ENCODE measurements around the gene PSMA5.
"Not testable (repeated sequence)": the region's sequence is repeated elsewhere in the genome, so short reads cannot be mapped to it uniquely, and the experiment has no call there.

PSMA5 gene

GRCh38 chr1:109426281-109427170 is at the start of gene PSMA5:
Gene PSMA5 (minus strand): TSS chr1:109426448. CDS start chr1:109426330, 118 bp downstream.
- DNase-seq: peak; percentile 27

- no peak for DNase-seq
Measured at GRCh38 chr1:109475261-109475660, 49.0 kb upstream of the PSMA5 start.

GRCh38 chr1:109474697-109475096 is 48.4 kb upstream of the PSMA5 start:
- no peak for DNase-seq

GRCh38 chr1:109473284-109474057 is 47.2 kb upstream of the PSMA5 start:
- DNase-seq: not testable (repeated sequence)

- no peak for DNase-seq
Measured at GRCh38 chr1:109472779-109473178, 46.5 kb upstream of the PSMA5 start.

- no peak for DNase-seq
Measured at GRCh38 chr1:109470245-109470644, 44.0 kb upstream of the PSMA5 start.

- no peak for DNase-seq
Measured at GRCh38 chr1:109468903-109469302, 42.7 kb upstream of the PSMA5 start.

- no peak for DNase-seq
Measured at GRCh38 chr1:109468061-109468460, 41.8 kb upstream of the PSMA5 start.

- DNase-seq: no peak
Measured at GRCh38 chr1:109467301-109467777, 41.1 kb upstream of the PSMA5 start.

GRCh38 chr1:109466452-109467300 is 40.4 kb upstream of the PSMA5 start, which contains the start of gene SYPL2:
Gene SYPL2 (plus strand): TSS chr1:109466546. CDS start chr1:109466844, 298 bp downstream.
- DNase-seq: no peak

GRCh38 chr1:109466125-109466451 is 39.8 kb upstream of the PSMA5 start:
- no peak for DNase-seq

- DNase-seq: no peak
Measured at GRCh38 chr1:109457819-109458218, 31.6 kb upstream of the PSMA5 start.

GRCh38 chr1:109454497-109455133 is 28.4 kb upstream of the PSMA5 start:
- no peak for DNase-seq

- DNase-seq: no peak
Measured at GRCh38 chr1:109447524-109447923, 21.3 kb upstream of the PSMA5 start.

GRCh38 chr1:109445949-109446695 is 19.9 kb upstream of the PSMA5 start:
- not testable (repeated sequence) for DNase-seq

- DNase-seq: no peak
Measured at GRCh38 chr1:109444346-109444745, 18.1 kb upstream of the PSMA5 start.

GRCh38 chr1:109443476-109443875 is 17.2 kb upstream of the PSMA5 start:
- DNase-seq: no peak

GRCh38 chr1:109441069-109441468 is 14.8 kb upstream of the PSMA5 start:
- no peak for DNase-seq

- no peak for DNase-seq
Measured at GRCh38 chr1:109438798-109439297, 12.6 kb upstream of the PSMA5 start.

- no peak for DNase-seq
Measured at GRCh38 chr1:109434484-109434883, 8.2 kb upstream of the PSMA5 start.

GRCh38 chr1:109433322-109433721 is 7.1 kb upstream of the PSMA5 start:
- DNase-seq: no peak
